HG03460 (cell line): ENCODE data around the gene AADACL4.
"Not testable (repeated sequence)": the region's sequence is repeated elsewhere in the genome, so short reads cannot be mapped to it uniquely, and the experiment has no call there.

ENCODE experiments used
- ATAC-seq: cut with Tn5 transposase; IDR thresholded peaks from one replicate; pipeline ENCODE4 v1.9.1; 2021; ENCODE audit not compliant: unreplicated experiment

Gene AADACL4

GRCh38 chr1:12629511-12629956, 14.4 kb upstream of the AADACL4 start:
- ATAC-seq: no peak

- no peak for ATAC-seq
Observed at GRCh38 chr1:12629985-12630760, 13.7 kb upstream of the AADACL4 start.

GRCh38 chr1:12630946-12631530, 12.8 kb upstream of the AADACL4 start:
- no peak for ATAC-seq

- ATAC-seq: no peak
Observed at GRCh38 chr1:12631571-12631970, 12.3 kb upstream of the AADACL4 start.

- ATAC-seq: no peak
Observed at GRCh38 chr1:12634156-12634555, 9.7 kb upstream of the AADACL4 start.

GRCh38 chr1:12634696-12635202, 9.1 kb upstream of the AADACL4 start:
- ATAC-seq: no peak

GRCh38 chr1:12636098-12636950, 7.6 kb upstream of the AADACL4 start:
- no peak for ATAC-seq

GRCh38 chr1:12637693-12638092, 6.2 kb upstream of the AADACL4 start:
- ATAC-seq: no peak

- ATAC-seq: no peak
Observed at GRCh38 chr1:12640237-12640957, 3.5 kb upstream of the AADACL4 start.

- no peak for ATAC-seq
Observed at GRCh38 chr1:12640958-12641272, 3.0 kb upstream of the AADACL4 start.

- ATAC-seq: no peak
Observed at GRCh38 chr1:12643079-12643478, 806 bp upstream of the AADACL4 start.

GRCh38 chr1:12644237-12644636, 352 bp downstream of the AADACL4 start:
- ATAC-seq: no peak

GRCh38 chr1:12644829-12645228, 944 bp downstream of the AADACL4 start:
- no peak for ATAC-seq

- not testable (repeated sequence) for ATAC-seq
Observed at GRCh38 chr1:12645401-12645800, 1.5 kb downstream of the AADACL4 start.

GRCh38 chr1:12648741-12649140, 4.9 kb downstream of the AADACL4 start:
- ATAC-seq: no peak

- no peak for ATAC-seq
Observed at GRCh38 chr1:12649971-12650421, 6.1 kb downstream of the AADACL4 start.

- ATAC-seq: no peak
Observed at GRCh38 chr1:12654004-12654567, 10.2 kb downstream of the AADACL4 start.

GRCh38 chr1:12654657-12655056, 10.8 kb downstream of the AADACL4 start:
- no peak for ATAC-seq

- no peak for ATAC-seq
Observed at GRCh38 chr1:12656575-12656974, 12.7 kb downstream of the AADACL4 start.

GRCh38 chr1:12657060-12657884, 13.4 kb downstream of the AADACL4 start:
- no peak for ATAC-seq
